ENCODE measurements around the gene ZBTB7C.

ZBTB7C gene

DNA sequence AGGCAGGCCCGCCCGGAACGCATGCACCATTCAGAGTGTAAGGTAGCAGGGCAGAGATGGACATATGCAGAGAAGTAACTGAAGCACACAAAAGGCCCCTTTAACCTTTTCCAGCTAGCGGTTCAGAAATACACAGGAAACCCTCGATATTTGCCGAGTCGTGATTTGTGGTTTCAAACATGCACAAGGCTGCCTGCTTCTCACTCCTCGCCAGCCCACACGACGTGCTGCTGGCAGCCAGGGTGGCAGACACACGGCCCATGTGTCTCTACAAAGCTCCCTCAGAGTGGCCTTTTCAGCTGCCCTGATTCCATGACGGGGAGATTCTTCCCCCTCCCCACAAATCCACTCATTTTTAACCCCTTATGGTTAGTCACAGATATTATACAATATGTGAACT, 23.6 kb downstream of the ZBTB7C start:
- in situ Hi-C loops (cut with HindIII; ENCODE audit: low sequenced_read_pairs), result no loop called here
- DNase-seq (ENCODE audit: low read depth), result no peak
- TF ChIP-seq CTCF (IDR thresholded peaks at IDR 0.05; ENCODE audit: low read depth, low read length, missing control alignments), result no peak
- H3K4me3 ChIP-seq (ENCODE audit: low read depth, low read length), result no peak overlapping the region

- in situ Hi-C loops (cut with HindIII; ENCODE audit: low sequenced_read_pairs), result no loop called here
- TF ChIP-seq CTCF (IDR thresholded peaks at IDR 0.05; ENCODE audit: low read depth, low read length, missing control alignments), result no peak
- H3K4me3 ChIP-seq (ENCODE audit: low read depth, low read length), result no peak overlapping the region
- no peak for DNase-seq (ENCODE audit: low read depth)
Observed at GRCh38 chr18:48376934-48377333, 32.2 kb downstream of the ZBTB7C start.

GRCh38 chr18:48376406-48376805, 32.8 kb downstream of the ZBTB7C start:
- in situ Hi-C loops (cut with HindIII; ENCODE audit: low sequenced_read_pairs), result no loop called here
- no peak for DNase-seq (ENCODE audit: low read depth)
- TF ChIP-seq CTCF (IDR thresholded peaks at IDR 0.05; ENCODE audit: low read depth, low read length, missing control alignments), result no peak
- no peak overlapping the region for H3K4me3 ChIP-seq (ENCODE audit: low read depth, low read length)

- no peak for TF ChIP-seq CTCF (IDR thresholded peaks at IDR 0.05; ENCODE audit: low read depth, low read length, missing control alignments)
- no peak for DNase-seq (ENCODE audit: low read depth)
- in situ Hi-C loops (cut with HindIII; ENCODE audit: low sequenced_read_pairs), result no loop called here
- H3K4me3 ChIP-seq (ENCODE audit: low read depth, low read length), result no peak overlapping the region
Observed at GRCh38 chr18:48375150-48375800, 33.9 kb downstream of the ZBTB7C start.

DNA sequence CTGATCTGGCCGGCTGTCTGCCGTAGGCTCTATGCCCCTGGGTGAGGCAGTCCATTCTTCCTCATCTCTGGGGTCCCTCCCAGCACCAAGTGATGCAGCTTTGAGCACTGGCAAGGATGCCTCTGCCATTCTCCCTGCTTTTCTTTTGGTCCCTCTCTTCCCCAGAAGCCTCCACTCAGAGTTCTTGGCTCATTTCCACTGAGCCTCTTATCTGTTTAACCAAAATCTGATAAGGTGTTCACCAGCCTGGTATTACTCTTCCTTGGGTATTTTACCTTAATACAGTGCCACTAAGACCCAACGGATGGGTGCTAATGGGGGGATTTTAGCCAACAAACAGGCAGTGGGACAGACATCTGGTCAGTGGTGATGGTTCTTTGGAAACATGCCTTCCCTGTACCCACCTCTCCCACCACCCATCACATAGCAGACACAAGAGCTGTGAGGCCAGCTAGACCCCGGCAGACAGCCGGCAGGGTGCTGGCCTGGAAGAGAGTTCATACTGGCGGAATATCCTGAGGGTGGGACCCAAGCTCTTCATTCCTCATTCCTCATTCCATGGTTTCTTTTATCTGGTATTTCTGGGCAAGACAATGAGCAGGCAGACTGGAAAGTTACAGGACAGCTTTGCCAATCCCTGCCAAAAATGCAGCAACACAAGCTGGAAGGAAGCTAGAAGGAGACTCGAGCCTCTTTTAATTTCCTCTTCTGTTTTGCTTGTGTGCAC, 34.6 kb downstream of the ZBTB7C start:
- no peak overlapping the region for H3K4me3 ChIP-seq (ENCODE audit: low read depth, low read length)
- in situ Hi-C loops (cut with HindIII; ENCODE audit: low sequenced_read_pairs), result no loop called here
- DNase-seq (ENCODE audit: low read depth), result no peak
- TF ChIP-seq CTCF (IDR thresholded peaks at IDR 0.05; ENCODE audit: low read depth, low read length, missing control alignments), result no peak

- no peak for DNase-seq (ENCODE audit: low read depth)
- TF ChIP-seq CTCF (IDR thresholded peaks at IDR 0.05; ENCODE audit: low read depth, low read length, missing control alignments), result no peak
Observed at GRCh38 chr18:48371854-48372602, 37.2 kb downstream of the ZBTB7C start.

More at GRCh38 chr18:48371854-48372602, 37.2 kb downstream of the ZBTB7C start:
- in situ Hi-C loops (cut with HindIII; ENCODE audit: low sequenced_read_pairs), result no loop called here
- no peak overlapping the region for H3K4me3 ChIP-seq (ENCODE audit: low read depth, low read length)
